Measurements from ENCODE around the gene CHD9NB. TPM values are rescaled to one million over a fixed set of nuclear protein-coding genes. Genes with fewer than 3 reads are reported as not detected.

CHD9NB gene
- total RNA-seq, 1 donor from 2014 or later, result 0.29 TPM

GRCh38 chr16:53035176-53035942 is 17.3 kb downstream of the CHD9NB start:
- intact Hi-C loops (cut with micrococcal nuclease), result no loop called here

GRCh38 chr16:53034306-53034705 is 18.4 kb downstream of the CHD9NB start:
- intact Hi-C loops (cut with micrococcal nuclease), result no loop called here

- intact Hi-C loops (cut with micrococcal nuclease), result no loop called here
Observed at GRCh38 chr16:53031323-53031942, 21.3 kb downstream of the CHD9NB start.

GRCh38 chr16:53029971-53030370 is 22.7 kb downstream of the CHD9NB start:
- intact Hi-C loops (cut with micrococcal nuclease), result no loop called here

GRCh38 chr16:53024045-53024444 is 28.7 kb downstream of the CHD9NB start:
- intact Hi-C loops (cut with micrococcal nuclease), result no loop called here

- intact Hi-C loops (cut with micrococcal nuclease), result loop anchor here (1.0 kb wide), 1 partner anchor 831 kb away; no protein-coding TSS in a partner anchor
Observed at GRCh38 chr16:53022374-53022773, 30.3 kb downstream of the CHD9NB start.

GRCh38 chr16:53018834-53019416 is 33.8 kb downstream of the CHD9NB start:
- intact Hi-C loops (cut with micrococcal nuclease), result no loop called here

- intact Hi-C loops (cut with micrococcal nuclease), result no loop called here
Observed at GRCh38 chr16:53014287-53014686, 38.4 kb downstream of the CHD9NB start.

GRCh38 chr16:53007095-53007494 is 45.6 kb downstream of the CHD9NB start:
- intact Hi-C loops (cut with micrococcal nuclease), result no loop called here

- intact Hi-C loops (cut with micrococcal nuclease), result no loop called here
Observed at GRCh38 chr16:52997922-52998321, 54.8 kb downstream of the CHD9NB start.

- intact Hi-C loops (cut with micrococcal nuclease), result no loop called here
Observed at GRCh38 chr16:52994942-52995341, 57.8 kb downstream of the CHD9NB start.

- intact Hi-C loops (cut with micrococcal nuclease), result no loop called here
Observed at GRCh38 chr16:52993179-52993578, 59.5 kb downstream of the CHD9NB start.

- intact Hi-C loops (cut with micrococcal nuclease), result no loop called here
Observed at GRCh38 chr16:52991572-52991971, 61.1 kb downstream of the CHD9NB start.

Other genes with a start within 250 kb of the CHD9NB start
- 18.0 and 24.6 TPM in 2 replicates for gene CHD9, start 2.1 kb upstream of the CHD9NB start, total RNA-seq

Measured in T-helper 1 cell treated with Interleukin-12 subunit alpha and Interleukin-12 subunit beta and Interleukin-4 antibody, amounts not matched to agents 30 ng/mL and 1 ng/mL, for 36 hours (primary cell).